Bronchial epithelial cell (primary cell): Measurements from ENCODE around the gene TBCCD1. TPM values are rescaled to one million over a fixed set of nuclear protein-coding genes. Genes with fewer than 3 reads are reported as not detected.
"Not testable (repeated sequence)": the region's sequence is repeated elsewhere in the genome, so short reads cannot be mapped to it uniquely, and the experiment has no call there.

Experiments used
- DNase-seq: peaks from one replicate; pipeline ENCODE4 v3.0.0-alpha.2; 2010; ENCODE audit warnings: low read depth
- FAIRE-seq: peaks from 2 replicates; lab custom pipeline; 2011; peaks lifted over from hg19 to GRCh38; lab: Jason Lieb, UNC
- H3K27me3 ChIP-seq: 2 replicates; pipeline ENCODE4 v1.5.1; 2011; ENCODE audit warnings: low read length; ENCODE audit not compliant: control insufficient read depth, insufficient read depth
- H3K36me3 ChIP-seq: 2 replicates; pipeline ENCODE4 v1.5.1; 2011; ENCODE audit warnings: low read length; ENCODE audit not compliant: control insufficient read depth, insufficient read depth
- H3K4me3 ChIP-seq: 2 replicates; pipeline ENCODE4 v1.5.1; 2011; ENCODE audit warnings: mild to moderate bottlenecking, low read depth, low read length, control low read depth
- CTCF ChIP-seq: IDR thresholded peaks from 2 replicates; pipeline ENCODE4 v1.5.1; 2011; ENCODE audit warnings: mild to moderate bottlenecking, moderate library complexity, low read length, control low read depth, inconsistent platforms; ENCODE audit not compliant: insufficient read depth, severe bottlenecking
- total RNA-seq: library from RNA; depleted of rRNA; stranded (reverse); fragments of >200 nt; gene quantifications from 2 replicates; pipeline ENCODE4 v1.2.1, GENCODE V29; 2014

TBCCD1 gene
- total RNA-seq, 1 donor from 2014 or later = 13.7 TPM

GRCh38 chr3:186506191-186506739, 60.9 kb downstream of the TBCCD1 start:
- Histone ChIP-seq H3K27me3 (peaks cover 3% of the 10 kb centered on the region), H3K36me3 (no peaks in the 10 kb centered on the region), H3K4me3 (no peak overlapping the region)
- no peak for FAIRE-seq
- no peak for DNase-seq
- TF ChIP-seq CTCF = no peak

GRCh38 chr3:186502966-186503712, 64.0 kb downstream of the TBCCD1 start:
- TF ChIP-seq CTCF = no peak
- no peak overlapping the region for H3K4me3 ChIP-seq
- peaks cover 3% of the 10 kb centered on the region for H3K27me3 ChIP-seq
- no peak for DNase-seq
- no peak for FAIRE-seq
- H3K36me3 ChIP-seq = no peaks in the 10 kb centered on the region

- no peaks in the 10 kb centered on the region for H3K36me3 ChIP-seq
- FAIRE-seq (no peak), DNase-seq (no peak)
- H3K27me3 ChIP-seq = peaks cover 3% of the 10 kb centered on the region
- no peak for TF ChIP-seq CTCF
- H3K4me3 ChIP-seq = no peak overlapping the region
Measured at GRCh38 chr3:186502138-186502948, 64.8 kb downstream of the TBCCD1 start.

GRCh38 chr3:186499949-186500348, 67.2 kb downstream of the TBCCD1 start:
- H3K27me3 ChIP-seq, H3K4me3 ChIP-seq, DNase-seq, FAIRE-seq, H3K36me3 ChIP-seq: not testable (repeated sequence)

DNA sequence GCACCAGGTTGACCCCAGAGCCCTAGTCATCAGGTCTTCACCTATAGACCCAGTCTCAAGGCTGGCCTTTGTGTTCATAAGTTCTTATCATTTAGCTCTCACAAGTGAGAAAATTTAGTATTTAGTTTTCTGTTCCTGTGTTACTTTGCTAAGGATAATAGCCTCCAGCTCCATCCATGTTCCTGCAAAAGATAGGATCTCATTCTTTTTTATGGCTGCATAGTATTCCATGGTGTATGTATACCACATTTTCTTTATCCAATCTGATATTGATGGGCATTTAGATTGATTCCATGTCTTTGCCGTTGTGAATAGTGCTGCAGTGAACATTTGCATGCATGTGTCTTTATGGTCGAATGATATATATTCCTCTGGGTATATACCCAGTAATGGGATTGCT, 69.1 kb downstream of the TBCCD1 start:
- H3K4me3 ChIP-seq, DNase-seq, FAIRE-seq, H3K36me3 ChIP-seq, H3K27me3 ChIP-seq: not testable (repeated sequence)

GRCh38 chr3:186497608-186498007, 69.5 kb downstream of the TBCCD1 start:
- DNase-seq (no peak), FAIRE-seq (no peak)
- no peak overlapping the region for H3K4me3 ChIP-seq
- H3K27me3 ChIP-seq = peaks cover 10% of the 10 kb centered on the region
- H3K36me3 ChIP-seq = no peaks in the 10 kb centered on the region
- no peak for TF ChIP-seq CTCF
